MM.1S (cell line): Measurements from ENCODE around the gene ADCY9.

Experiments
- EZH2 ChIP-seq: fragments of 300-600 bp; sonication (generic); optimal IDR thresholded peaks from 2 replicates; pipeline ENCODE3; 2017; ENCODE audit warnings: low read depth, mild to moderate bottlenecking, antibody characterized with exemption, low read length, mixed read lengths
- TF ChIP-seq, protein P1 (sequence below): fragments of 300-600 bp; sonication (generic); IDR thresholded peaks from 2 replicates; pipeline ENCODE4 v1.5.1; 2016; ENCODE audit warnings: antibody characterized with exemption, low read length, mixed read lengths

DNA sequence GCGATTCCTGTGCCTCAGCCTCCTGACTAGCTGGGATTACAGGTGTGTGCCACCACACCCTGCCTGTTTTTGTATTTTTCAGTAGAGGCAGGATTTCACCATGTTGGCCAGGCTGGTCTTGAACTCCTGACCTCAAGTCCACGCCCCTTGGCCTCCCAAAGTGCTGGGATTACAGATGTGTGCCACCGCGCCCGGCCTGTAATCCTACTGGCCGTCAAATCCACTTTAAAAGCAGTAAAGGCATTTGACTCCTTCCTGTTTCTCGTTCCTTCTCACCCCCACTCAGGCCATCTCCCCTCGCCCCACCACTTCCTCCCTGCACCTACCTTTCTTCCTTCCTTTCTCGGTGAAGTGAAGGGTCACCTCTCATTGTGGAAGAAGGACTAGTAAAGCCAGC, 166.3 kb downstream of the ADCY9 start:
- TF ChIP-seq, protein P1, sequence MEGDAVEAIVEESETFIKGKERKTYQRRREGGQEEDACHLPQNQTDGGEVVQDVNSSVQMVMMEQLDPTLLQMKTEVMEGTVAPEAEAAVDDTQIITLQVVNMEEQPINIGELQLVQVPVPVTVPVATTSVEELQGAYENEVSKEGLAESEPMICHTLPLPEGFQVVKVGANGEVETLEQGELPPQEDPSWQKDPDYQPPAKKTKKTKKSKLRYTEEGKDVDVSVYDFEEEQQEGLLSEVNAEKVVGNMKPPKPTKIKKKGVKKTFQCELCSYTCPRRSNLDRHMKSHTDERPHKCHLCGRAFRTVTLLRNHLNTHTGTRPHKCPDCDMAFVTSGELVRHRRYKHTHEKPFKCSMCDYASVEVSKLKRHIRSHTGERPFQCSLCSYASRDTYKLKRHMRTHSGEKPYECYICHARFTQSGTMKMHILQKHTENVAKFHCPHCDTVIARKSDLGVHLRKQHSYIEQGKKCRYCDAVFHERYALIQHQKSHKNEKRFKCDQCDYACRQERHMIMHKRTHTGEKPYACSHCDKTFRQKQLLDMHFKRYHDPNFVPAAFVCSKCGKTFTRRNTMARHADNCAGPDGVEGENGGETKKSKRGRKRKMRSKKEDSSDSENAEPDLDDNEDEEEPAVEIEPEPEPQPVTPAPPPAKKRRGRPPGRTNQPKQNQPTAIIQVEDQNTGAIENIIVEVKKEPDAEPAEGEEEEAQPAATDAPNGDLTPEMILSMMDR: no peak
- no peak for TF ChIP-seq EZH2
